GM21447 (cell line): ENCODE measurements around the gene ABCA4.
A peak's percentile ranks its signal among the peaks of the same experiment; 100 is the strongest.

Experiments
- ATAC-seq: cut with Tn5 transposase; IDR thresholded peaks from one replicate; pipeline ENCODE4 v1.9.1; 2021; ENCODE audit not compliant: unreplicated experiment

Gene ABCA4

DNA sequence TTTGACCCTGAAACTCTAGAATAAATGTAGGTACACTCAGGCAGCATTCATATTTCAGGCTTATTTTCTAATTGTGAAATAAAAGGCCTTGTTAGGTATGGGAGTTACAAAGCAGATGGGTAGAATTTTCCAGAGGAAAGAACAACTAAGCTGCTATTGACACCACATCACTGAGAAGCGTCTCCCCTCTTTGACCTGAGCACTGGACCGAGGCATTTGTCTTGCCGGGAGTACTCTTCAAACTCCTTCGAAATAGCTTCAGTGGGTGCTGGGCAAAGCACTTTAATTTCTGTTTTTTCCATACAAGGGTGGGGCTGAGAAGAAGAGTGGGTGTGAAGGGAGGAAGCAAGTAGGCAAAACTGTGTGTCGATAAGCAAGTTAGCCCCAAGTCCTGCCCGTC is 36.4 kb downstream of the ABCA4 start:
- no peak for ATAC-seq

GRCh38 chr1:94084085-94084484 is 36.9 kb downstream of the ABCA4 start:
- no peak for ATAC-seq

GRCh38 chr1:94083681-94084080 is 37.3 kb downstream of the ABCA4 start:
- no peak for ATAC-seq

DNA sequence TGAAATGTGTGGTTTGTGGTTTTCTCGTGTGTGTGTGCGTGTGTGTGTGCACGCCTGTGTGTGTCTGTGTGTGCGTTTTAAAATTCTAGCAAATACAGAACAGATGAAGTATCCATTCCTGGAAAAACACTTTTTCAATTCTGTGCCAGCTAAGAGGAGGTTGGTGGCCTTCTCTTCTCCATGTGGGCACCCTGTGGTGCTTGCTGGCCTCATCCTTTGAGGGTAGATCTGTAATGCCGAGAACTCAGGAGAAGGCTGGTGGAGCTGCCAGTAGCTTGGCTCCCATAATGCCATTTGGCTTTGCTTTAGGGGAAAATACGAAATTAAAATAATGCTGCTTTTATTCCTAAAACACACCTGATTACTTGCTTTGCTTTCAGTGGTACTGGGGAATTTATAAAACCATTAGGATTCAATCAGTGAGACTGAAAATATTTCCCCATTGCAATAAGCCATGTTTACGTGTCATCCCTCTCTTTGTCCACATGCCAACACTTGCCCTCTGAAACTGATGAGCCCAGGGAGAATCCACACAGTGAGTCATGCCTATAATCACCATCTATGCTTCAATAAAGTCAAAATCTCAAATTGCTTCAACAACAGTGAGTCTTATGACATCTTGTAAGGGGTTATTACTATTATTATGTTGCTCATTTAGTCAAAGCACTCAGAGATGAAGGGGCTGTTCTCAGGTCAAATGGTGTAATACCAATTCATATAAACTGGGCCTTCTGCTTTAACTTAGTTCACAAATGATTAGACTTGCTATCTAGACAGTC is 39.2 kb downstream of the ABCA4 start:
- no peak for ATAC-seq

- no peak for ATAC-seq
Observed at GRCh38 chr1:94079989-94080388, 41.0 kb downstream of the ABCA4 start.

DNA sequence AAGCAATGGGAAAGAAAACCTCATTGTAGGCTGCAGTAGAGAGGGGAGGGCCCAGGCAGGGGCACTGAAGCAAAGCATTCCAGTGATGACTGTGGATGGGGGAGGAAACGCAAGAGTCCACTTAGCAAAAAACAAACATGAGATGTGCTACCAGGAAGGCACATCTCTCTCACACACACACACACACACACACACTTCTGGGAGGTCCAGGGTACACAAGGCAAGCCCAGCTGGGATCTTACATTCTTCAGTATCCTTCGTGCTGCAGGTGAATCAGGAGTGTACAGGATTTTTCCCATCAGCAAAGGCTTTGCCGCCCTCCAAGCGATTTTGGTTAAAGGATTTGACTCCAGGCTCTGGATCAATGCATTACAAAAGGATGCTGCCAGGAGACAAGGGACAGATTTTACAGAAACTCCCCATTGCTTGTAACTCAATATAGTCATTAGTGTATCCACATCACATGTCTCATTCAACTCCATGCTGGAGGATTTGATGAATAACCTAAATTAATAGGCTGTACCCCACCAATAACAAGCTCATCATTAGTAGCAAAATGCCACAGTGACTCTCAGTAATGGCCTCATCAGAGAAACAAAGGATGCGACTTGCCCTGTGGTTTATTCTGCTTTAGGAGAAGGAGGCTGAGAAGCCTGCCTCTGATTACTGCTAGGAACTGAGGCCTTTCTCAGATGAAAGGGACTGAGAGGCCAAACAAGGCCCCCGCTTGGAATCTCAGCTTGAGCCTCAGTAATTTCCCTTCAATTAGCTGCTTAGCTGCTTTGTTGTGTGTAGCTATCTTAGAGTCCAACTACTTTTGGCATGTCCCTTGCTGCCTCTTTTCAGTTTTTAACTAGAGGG is 41.6 kb downstream of the ABCA4 start:
- no peak for ATAC-seq

DNA sequence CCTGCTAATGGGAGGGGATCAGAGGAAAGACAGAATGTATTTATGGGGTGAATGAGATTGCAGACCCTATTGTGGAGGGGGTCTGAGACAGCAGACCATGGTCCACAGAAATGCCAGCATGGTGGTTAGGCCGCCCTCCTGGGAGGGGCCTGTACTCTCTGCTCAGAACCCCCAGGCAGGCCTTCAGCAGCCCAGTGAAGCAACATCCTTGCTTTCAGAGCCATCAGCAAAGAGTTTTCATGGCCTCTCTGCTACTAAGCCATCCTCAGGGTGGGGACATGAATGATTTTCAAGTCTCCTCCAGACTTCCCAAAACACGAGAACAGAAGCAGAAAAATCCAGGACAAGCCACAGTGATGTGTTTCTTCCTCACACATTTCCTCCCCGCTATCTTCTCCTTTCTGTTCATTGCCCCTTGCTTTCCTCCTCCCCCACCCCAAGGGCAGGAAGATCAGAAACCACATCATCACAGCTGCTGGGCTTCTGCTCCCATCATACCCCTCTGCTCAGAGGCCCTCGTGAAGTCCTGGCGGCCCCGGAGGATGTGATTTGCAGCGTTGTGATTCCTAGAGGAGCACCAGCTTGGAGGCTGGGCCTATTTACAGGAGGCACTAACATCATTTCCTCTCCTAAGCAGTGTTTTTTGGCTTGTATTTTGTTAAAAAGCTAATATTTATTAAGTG is 48.0 kb downstream of the ABCA4 start:
- no peak for ATAC-seq

DNA sequence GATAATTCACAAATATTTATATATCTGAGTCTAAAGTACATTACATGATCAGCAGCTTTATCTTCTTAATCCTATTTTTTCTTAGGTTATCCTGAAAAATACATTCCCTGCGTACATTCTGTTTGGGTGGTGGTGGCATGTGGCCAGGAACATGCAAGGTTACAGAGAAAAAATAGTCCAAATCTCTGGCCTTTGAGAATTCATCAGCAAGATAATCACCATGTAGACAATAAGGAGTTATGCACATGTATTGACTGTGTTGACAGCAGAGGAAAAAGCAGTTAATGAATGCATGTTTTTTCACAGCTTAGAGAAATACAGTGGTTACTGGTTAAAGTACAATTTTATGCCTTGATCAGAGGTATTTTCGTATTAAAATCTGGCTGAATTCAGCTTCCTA is 49.0 kb downstream of the ABCA4 start:
- ATAC-seq: no peak

- no peak for ATAC-seq
Observed at GRCh38 chr1:94071391-94071790, 49.6 kb downstream of the ABCA4 start.

DNA sequence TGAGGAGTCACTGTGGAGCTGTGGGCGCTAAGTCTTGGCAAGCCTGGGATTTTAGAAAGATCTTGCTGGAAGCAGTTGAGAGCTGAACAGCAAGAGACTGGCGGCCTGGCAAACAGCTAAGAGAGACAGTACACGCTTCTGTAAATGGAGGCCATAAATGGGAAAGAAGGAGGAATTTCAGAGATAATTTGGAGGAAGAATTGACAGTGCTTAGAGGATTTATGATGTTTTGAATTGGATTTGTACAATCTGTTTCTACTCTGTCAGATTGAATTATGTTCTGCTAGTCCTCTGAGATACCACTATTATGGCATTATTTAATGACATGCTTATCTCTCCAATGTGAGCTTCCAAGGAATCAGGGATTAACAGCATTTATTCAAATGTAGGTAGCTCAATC is 50.1 kb downstream of the ABCA4 start:
- no peak for ATAC-seq

- no peak for ATAC-seq
Observed at GRCh38 chr1:94069919-94070285, 51.0 kb downstream of the ABCA4 start.

DNA sequence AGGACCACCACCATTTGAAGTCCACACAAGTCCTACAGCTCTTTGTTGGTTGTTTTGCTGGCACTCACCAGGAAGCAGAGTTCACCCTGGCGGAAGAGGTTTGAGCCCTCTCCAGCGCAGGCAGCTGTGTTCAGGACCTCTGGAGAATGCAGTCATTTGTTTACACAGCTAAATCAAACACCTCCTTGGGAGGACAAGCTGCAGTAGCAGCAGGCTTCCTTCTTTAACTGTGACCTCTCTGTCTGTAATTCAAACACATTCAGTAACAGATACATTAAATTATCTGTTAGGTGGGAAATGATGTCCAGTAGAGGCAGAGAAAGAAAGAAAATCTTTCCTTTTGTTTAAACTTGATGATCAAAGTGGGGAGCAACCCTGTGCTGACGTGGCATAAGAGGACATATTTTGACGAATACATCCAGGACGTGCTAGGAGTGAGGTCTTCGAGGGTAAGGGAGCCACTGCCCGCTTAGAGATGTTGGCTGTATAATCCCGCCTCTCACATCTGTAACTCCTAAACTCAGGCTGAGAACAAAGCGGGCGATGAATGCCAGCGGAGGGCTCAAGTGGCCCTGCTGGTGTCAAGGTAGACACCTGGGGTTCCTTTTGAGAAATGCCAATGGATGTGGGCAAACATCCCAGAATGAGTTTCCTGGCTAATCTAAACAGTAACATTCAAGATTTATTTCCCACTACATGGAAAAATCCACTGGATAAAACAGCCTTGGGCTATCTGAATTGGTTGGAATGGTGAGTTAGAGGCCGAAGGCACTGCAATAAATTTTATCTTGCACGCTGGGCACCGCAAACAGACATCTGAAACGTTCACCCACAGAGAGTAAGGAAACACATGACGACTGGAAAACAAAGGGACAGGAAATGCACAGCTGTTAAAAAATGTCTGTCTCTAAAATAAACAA is 51.7 kb downstream of the ABCA4 start:
- no peak for ATAC-seq

DNA sequence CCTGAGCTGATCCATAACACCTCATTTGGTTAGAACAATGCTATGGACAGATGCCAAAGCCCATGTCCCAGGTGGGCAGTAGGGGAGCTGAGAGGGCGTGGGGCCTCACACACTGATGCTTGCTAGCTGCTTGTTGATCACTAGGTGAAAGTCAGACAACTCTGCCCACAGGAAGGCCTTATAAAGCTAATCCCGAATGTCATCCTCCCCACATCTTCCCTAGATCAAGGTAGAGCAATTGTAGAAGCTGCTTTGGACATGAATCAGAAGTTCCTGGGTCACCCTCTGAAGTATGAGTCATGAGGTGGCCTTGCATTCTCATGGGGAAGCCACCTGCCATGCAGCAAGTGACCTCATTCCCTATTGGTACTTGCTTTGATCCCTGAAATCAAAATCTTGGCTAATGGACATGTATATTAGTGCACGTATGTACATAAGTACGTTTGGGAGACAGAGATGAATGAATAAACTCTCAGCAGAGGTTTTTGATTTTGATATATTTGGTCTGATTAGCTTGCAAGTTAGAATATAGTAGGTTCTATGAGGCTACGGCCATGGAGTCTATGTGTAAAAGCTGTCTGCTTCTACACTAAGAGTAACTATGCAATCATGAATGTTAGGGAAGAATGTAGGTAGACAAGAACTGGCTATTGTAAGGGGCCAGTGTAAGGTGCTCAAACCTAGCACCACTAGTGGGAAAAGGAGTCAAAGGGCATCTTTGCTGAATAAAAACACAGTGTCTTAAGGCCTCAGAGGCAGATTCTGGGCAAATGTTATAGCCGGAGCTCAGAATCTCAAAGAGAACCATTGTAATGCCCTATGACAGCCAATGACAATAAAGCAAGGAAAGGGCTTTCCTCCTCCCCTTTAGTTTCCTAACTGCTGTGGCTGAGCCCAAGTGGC is 52.6 kb downstream of the ABCA4 start:
- no peak for ATAC-seq

DNA sequence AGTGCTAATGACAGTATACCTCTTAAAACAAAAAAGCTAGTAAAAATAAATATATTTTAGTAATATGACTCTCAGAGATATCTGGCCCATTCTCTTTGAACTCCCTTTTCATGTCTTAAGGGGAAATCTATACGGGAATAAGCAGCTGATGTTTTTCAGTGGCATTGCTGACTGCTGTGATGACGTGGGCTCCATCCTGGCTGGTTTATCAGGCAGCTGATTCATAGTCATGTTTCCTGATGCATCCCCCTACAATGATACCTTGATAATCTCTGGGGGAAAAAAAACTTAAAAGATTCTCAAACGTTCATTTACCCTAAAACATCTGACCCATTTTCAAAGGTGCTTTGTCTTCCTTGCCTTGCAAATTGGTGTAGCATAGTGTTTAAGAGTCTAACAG is 53.8 kb downstream of the ABCA4 start:
- ATAC-seq: no peak

DNA sequence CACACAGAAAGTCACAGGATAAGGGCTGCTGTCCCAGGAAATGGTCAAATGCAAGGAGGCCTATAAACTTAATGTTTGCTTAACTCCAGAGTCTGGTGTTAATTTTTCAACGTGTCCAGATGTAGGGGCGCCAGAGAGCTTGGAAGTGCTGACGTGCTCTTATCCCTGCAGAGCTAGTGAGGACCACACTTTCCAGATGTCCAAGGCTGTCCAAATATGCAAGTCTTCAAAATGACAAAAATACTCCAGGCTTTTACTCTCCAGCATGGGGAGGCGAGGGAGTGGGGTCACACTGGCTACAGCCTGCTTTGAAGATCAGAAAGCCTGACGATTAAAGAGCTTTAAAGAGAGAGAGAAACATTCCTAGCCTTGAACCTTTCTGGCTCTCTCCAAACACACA is 57.6 kb downstream of the ABCA4 start:
- no peak for ATAC-seq

GRCh38 chr1:94061513-94062443 is 59.2 kb downstream of the ABCA4 start:
- ATAC-seq: peak; percentile 81

GRCh38 chr1:94060720-94061119 is 60.2 kb downstream of the ABCA4 start:
- ATAC-seq: no peak

GRCh38 chr1:94058766-94059165 is 62.2 kb downstream of the ABCA4 start:
- ATAC-seq: no peak

DNA sequence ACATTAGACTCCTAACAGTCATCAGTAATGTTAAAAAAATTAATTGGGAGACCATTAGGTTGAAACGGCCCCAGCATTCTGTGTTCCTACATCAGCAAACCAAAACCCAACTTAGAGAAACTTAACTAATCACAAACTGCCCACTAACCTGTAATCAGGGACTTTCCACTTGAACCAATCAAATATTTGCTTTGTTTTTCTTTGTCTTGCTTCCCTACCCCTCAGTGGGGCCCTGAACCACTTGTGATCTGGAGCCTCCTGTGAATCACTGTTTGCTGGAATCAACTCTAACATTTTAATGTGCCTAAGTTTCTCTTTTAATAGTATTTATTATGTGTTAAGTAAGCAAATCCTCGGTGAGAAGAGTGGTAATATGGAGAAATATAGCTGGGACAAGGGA is 64.0 kb downstream of the ABCA4 start:
- no peak for ATAC-seq
